Left renal pelvis (tissue), 4 donors: Measurements from ENCODE around the gene WDR33. TPM values are rescaled to one million over a fixed set of nuclear protein-coding genes. Genes with fewer than 3 reads are reported as not detected.

Source experiments
- DNase-seq, 4 donors: peaks; one replicate each; pipeline ENCODE4 v3.0.0-alpha.2; 2013; ENCODE audit warnings: low read depth in 4 of 4, low spot score in 3 of 4
- polyA plus RNA-seq, 4 donors: library from polyadenylated mRNA; unstranded; fragments of 120-200 nt; gene quantifications; one replicate each; pipeline ENCODE4 v1.2.1, GENCODE V29; 2013; ENCODE audit not compliant: insufficient read length in 4 of 4

The WDR33 gene
- polyA plus RNA-seq, 4 donors: 50.0 to 70.9 (median 58.5) TPM

DNA sequence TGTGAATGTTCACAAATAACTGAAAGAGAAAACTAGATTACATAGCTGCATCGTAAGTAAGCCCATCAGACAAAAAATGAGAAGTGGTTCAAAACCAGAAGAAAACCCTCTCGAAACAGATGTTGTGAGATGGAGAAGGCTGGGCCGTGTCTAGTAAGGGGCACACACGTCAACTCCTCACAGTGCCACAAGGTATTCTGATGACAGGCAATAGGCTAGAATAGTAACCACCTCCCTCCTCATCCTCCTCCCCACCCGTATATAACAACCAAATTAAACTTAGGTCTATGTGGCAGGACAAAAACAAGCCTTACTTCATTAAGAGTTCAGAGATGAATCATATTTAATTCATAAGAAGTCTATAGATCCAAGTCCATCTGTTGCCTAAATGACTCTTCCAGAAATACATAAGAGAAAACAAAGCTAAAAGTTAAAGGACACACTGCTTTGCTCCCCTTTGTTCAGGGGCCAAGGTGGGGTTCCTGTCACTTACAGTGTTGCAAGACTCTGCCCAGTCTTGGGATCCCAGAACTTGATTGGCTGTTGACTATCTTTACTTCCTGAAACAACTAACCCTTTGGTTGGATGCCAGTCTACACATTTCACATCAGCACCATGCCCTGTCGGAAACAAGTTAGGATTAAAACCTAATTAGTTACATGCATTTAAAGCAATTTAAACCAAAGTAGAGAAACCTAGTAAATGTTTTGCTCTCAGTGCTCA, 84.7 kb downstream of the WDR33 start:
- DNase-seq: no peak

DNA sequence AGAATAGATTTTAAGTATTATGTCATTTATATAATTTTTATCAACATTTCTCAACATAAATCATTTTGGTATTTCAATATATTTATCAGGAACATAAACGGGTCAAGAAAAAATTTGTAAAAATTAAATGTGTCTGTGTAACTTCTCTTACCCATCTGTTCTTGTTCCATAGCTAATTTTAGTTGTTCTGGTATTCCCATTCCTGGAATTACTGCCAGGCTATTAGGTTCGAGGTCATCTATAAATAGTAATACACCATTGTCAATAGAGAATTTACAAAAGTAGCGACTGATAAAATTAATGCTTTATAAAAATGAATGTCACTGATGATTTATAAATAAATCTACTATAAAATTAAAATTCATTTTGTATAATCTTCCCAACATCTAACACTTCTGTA, 88.2 kb downstream of the WDR33 start:
- no peak for DNase-seq

DNA sequence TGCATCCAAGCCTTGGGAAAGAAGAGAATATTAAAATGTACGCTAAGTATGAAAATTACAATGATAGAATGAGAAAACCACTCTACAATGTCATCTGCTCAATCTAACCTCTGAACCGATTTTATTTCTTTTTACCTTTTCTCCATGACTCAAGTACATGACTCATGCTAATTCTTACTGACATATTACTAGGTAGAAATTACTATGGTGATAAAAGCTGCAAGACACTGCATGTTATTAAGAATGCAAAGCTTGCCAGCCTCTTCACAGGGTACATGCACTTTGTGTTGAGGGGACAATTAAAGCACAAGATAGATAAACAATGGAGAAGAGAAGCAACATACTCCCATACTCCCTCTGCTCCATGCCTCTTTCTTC, 89.0 kb downstream of the WDR33 start:
- no peak for DNase-seq

DNA sequence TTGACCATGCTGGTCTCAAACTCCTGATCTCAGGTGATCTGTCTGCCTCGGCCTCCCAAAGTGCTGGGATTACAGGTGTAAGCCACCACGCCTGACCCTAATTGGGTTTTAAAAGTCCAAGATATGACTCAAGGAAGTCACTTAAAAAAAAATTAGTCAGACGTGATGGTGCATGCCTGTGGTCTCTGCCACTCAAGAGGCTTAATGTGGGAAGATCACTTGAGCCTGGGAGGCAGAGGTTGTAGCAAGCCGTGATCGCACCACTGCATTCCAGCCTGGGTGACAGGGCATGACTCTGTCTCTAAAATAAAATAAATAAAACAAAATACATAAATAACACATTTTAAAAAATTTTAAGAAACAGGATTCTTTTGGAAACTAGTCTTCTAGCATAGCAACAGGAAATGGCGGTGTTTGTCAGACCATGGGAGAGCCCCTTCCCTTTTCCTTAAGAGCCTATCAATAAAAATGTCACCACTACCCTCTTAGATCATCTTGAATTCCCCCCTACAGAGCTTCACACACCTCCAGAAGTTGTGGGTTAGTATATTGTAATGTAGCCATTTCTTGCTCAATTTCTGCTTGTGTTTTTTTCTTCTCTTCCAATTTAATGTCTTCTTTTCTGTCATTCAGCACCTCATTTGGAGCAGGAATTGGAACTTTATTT, 89.5 kb downstream of the WDR33 start:
- DNase-seq: no peak

DNA sequence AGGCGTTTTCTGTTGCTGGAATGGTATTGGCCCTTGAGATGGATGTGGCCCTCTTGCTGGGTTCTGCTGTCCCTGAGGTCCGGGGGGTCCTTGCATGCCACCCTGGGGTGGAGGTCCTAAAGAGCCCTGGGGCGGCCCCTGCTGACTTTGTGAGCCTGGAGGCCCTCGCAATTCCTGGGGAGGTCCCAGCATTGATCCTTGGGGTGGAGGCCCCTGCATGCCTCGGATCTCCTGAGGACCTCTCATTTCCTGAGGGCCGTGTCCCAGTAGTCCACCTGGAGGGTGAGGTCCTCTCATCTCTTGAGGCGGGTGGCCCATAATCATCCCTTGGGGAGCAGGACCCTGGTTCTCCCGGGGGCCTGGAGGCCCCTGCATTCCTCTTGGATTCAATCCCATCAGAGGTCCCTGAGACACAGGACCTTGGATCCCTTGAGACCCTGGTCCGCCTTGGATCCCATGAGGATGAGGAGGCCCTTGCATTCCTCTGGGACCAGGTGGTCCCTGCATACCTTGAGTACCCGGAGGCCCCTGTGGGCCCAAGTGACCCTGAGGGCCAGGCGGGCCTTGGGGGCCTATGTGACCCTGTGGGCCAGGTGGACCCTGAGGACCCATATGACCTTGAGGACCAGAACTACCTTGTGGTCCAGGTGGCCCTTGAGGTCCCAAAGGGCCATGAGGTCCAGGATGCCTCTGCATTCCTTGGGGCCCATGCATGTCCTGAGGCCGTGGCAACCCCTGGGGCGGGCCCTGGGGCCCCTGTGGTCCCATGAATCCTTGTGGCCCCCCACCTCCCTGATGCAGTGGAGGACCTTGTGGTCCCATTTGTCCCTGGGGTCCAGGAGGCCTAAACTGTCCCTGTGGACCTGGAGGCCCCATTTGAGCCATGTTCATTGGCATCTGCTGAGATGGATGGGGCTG, 91.4 kb downstream of the WDR33 start:
- DNase-seq: no peak

DNA sequence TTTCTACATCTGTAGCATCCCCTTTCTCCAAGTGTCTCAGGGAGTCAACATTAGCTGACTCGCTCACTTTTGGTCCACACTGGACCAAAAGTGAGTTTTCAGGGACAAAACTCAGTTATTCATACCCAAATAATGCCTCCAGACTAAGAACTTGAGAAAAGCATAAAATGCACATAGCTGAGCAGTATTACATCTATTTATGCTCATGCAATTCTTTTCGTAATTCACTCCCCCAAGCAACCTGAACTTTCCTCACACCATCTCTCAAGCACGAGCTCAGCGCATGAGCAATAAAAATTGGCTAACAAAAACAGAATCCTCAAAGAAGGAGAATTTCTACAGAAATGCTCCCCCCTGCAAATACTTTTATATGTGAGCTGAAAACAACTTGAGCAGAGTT, 92.7 kb downstream of the WDR33 start:
- no peak for DNase-seq

DNA sequence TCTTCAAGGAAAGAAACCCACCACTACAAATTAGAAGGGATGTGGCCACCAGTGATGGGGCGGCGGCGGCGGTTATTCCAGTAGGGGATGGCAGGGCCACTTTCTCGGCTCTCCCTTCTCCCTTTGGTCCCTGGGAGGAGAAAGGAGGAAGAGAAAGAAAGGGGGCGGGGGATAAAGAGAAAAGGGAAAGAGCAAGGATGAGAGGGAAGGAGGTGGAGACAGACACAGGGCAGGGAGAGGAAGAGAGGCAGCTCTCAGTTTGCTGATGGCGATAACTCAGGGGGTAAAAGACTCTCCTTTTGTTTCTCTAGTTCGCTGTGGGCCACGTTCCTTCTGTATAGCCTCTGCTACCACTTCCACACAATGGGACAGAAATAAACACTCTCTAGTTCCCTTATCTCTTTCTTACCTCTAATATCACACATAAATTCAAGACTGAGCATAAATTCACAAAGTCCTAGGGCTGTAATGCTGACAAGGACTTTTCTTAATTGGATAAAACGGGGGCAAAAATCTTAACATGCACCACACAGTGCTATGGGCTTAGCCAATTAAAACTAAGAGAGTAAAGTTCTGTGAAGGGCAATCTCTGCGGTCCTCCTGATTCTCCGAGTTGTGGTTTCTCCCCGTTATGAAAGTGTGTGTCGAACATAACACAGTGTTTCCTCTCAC, 95.1 kb downstream of the WDR33 start:
- DNase-seq: no peak

DNA sequence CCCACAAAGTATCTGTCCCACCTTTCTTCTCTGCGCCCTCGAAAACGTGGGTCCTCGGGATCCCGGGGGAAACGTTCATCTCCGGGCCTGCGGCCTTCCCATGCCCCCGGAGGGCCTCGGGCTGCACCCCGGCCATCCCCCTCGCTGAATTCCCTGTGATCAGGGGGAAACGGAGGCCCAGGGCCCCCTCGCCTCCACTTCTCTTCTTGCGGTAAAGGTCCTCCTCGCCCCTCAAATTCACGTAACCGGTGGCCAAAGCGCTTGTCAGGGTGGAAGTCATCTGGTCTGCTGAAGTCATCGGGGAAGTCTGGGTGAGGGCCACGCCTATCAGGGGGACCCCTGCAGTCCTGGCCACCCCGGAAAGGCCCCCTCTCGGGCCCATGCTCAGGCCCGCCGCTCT, 97.4 kb downstream of the WDR33 start:
- DNase-seq: no peak

DNA sequence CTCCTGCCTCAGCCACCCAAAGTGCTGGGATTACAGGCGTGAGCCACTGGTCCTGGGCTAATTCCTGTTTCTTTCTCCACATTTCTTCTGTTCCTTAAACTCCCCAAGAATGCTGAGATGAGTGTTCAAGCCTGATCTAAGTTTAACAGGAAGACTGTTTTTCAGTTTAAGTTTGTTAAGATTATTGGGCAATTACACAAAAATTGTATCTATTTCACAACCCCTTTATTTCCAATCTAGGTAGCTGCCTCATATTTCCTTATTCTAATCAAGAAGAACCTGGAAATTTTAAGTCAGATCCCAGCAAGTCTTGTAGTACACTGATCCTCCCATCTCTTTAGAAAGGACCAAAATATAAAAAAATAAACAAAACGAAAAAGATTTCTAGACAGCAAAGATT, 98.0 kb downstream of the WDR33 start:
- no peak for DNase-seq

DNA sequence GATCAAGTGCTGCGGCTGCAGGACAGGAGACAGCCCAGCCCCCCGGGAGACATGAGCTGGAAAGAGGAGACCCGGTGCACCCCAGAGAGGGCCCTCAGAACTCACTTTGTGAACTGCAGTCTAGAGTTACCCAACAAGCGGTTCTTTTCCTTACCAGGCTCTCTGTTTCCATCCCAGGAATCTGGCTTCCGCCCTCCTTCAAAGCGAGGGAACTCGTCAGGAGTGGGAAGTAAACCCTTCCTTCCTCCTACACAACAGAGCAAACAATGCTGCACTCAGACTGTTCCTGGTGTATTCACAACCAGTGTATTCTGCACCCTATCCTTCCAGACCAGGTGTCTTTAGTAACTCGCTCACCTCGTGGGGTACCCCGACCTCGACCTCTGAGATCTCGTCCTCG, 101.6 kb downstream of the WDR33 start:
- DNase-seq: no peak

DNA sequence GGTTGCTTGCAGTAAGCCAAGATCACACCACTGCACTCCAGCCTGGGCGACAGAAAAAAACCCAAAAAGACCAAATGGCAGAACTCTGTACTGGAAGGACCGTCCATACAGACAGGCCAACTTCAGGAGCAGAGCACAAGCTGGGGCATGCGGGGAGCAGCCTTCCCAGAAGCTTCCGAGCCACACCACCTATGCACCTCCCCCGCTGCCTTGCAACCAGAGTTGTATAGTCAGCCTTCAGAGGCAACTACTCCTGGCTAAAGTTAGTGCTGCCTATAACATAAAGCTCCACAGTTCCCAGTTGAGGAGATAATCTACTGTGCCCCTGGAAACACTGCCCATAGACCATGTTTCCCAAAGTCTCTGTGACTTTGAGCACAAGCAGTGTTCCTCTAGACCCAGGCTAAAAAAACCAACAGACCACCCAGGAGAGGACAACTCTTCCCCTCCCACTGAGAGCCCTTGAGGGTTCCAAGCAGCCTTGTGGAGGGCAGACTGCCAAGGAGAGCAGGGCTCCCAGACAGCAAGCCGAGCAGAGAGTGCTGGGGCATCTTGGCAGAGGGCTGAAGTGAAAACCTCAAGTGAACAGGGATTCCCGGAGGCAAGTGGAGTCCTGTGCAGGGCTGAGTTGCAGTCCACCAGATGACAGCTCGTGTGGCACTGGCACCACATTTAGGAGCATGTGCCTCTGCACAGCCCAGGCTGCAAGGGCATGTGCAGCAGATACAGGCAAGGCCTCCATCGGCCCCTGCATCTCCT, 102.9 kb downstream of the WDR33 start:
- DNase-seq: no peak

DNA sequence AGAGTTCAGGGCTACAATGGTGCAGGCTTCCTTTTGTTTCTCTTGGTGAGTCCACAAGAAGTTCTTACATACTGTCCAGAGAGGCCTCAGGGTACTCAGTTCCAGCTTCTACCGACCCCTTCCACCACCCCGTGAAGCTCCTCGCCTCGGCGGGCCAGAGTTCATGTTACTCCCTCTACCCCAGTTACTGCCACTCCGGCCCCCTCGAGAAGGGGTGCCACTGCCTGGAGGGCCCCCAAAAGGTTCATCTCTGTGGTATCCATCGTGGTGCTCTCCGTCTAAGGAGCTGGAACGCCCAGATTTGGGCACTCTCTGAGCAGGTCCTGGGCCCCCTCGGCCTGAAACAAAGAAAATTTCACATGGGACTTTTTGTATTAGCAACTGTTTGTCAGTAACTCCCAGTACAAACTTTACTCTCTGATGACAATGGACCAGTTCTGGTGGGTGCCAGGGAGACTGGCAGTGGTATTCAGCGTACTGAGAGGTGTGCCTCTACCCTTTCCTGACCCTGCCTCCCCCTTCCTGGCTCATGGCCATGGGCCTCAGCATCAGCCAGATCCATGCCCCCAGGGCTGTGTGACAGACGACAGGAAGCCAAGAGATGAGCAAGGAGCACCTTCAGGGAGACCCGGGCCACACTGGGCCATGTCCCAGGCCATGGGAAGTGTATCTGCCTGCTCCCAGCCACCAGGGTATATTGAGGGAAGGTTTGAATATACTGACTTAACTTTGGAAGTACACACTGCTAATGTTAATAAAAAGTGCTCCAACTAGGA, 104.6 kb downstream of the WDR33 start:
- DNase-seq: no peak

DNA sequence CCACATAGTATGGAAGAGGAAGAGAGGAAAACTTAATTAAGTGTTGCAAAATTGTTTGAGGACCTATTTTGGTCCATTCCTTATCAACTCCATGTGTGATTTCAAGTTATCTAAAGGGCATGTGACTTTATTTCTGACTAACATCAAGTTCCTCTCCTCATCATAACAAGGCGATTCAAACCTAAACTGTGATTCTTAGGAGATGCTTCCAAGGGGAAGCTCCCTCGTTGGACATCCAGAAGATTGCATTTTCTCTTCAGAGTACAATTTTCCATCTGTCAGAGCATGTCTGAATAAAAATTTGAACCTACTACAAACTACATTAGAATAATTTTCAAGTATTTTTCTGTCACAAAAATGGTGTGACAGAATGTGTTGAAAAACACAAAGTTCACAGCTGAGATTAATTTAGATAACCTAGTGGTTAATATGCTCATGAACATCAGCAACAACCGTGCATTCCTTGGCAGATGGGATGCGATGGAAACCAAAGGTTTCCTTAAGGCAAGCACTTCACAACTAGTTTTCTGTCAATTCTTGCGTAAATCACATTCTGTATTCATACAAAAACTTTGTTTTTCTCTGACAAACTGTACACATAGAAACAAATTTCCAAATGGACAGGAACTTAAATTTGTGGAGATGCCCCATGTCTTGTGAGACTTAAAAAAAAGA, 105.4 kb downstream of the WDR33 start:
- no peak for DNase-seq

DNA sequence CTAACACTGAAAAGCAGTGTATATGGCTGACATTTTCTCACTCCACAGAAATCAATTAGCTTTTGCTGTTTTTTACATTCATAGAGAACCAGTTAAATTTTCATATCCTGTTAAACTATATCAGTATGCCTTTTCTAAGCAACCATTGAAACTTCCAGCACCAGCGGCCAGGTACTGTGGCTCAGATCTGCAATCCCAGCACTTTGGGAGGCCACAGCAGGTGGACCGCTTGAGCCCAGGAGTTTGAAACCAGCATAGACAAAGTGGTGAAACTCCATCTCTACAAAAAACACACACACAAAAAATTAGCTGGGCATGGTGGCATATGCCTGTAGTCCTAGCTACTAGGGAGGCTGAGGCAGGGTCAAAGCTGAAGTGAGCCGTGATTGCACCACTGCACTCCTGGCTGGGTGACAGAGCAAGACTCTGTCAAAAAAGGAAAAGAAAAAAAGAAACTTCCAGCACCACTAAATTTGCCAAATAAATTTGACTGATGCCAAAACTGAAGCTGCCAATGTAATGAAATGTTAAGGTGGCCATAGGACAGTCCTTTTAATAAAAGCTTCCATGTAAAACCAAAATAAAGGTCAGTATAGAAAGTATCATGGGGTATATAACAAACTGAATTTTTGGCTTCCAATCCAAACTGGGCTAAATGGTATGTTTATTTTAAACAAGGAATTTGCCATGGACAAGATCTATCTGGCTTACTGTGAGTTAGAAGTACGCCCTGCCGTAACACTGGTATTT, 106.2 kb downstream of the WDR33 start:
- DNase-seq: no peak

DNA sequence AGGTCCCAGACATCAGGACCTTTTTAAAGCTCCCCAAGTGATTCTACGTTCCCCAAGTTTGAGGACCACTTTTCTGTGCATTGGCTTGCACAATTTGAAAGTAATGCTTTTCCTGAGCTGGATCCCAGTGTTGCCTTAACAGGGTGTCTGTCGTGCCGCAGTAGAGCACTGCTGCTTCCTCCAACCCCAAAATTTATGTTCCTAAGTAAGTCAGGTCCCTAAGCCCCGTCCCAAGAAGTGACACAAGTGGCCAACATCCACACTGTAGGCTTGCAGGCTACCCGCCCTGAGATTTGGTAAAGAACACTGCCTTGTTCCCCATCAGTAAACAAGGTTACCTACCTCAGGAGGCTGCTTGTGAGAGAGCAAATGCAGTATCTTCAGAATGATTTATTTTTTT, 107.7 kb downstream of the WDR33 start:
- DNase-seq: no peak

DNA sequence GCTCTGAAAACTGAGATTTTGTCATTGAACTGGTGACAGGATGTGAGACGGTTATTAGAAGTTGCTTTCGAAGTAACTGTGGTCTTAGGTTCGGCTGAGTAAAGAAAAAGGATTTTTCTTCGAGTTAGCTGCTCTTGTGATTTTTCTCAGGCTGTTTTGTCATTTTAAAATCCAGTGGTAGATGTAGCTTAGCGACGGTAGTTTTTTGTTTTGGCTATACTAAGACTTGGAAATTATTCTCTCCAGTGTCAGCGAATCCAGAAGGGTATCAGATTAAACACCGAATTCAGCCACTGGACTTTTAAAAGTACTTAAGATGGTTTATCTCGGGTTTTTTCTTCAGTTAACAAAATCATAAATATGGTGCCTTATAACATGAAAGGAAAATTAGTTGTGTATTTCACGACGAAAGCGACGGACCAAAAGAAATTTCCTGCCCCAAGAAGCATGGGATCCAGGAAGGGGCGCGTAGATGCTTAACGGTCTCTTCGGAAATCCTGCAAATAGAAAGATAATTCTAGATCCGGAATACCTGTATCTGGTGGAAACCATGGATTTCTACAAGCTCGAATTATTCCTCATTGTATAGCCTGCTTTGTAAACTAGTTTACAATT, 108.5 kb downstream of the WDR33 start:
- no peak for DNase-seq

DNA sequence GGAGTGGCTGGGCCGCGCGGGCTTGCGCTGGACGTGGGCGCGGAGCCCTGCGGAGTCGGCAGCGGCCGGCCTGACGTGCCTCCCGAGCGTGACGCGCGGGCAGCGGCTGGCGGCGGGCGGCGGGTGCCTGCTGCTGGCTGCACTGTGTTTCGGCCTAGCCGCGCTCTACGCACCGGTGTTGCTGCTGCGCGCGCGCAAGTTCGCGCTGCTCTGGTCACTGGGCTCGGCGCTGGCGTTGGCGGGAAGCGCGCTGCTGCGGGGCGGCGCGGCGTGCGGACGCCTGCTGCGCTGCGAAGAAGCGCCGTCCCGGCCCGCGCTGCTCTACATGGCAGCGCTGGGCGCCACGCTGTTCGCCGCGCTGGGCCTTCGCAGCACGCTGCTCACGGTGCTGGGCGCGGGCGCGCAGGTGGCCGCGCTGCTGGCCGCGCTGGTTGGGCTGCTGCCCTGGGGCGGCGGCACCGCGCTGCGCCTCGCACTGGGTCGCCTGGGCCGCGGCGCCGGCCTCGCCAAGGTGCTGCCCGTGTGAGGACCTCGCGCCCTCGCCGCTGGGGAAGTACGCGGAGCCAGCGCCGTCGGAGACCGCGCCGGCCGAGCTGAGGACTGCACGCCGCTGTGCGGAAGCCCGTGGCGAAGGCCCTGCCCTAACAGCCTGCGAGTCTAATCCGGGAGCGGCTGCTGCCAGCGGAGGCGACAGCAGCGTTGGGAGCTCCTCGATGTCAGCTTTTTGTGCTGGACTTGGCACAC, 109.1 kb downstream of the WDR33 start:
- peak in 3 of 4 donors; percentile 48 to 64 (median 59) for DNase-seq
